ENCODE data around the gene MSI2. TPM values are rescaled to one million over a fixed set of nuclear protein-coding genes. Genes with fewer than 3 reads are reported as not detected.

Gene MSI2
- total and polyA plus RNA-seq, 2 donors (not counting 3 experiments of a cell fraction or from before 2014, with no cell fraction given) = 20.9 to 59.3 TPM

GRCh38 chr17:57234061-57234738 is 22.1 kb upstream of the MSI2 start:
- H3K36me3 ChIP-seq (ENCODE audit: control insufficient read depth in 2 of 2, extremely low read depth in 1 of 2, insufficient read depth in 2 of 2, low read length in 2 of 2) = no peaks in the 10 kb centered on the region
- DNase-seq (ENCODE audit: low read depth, low spot score) (no peak), FAIRE-seq (no peak)
- no peak overlapping the region for H3K9ac ChIP-seq (replicated peaks; ENCODE audit: extremely low read depth, insufficient read depth, low read length)
- no peaks in the 10 kb centered on the region for H3K9me1 ChIP-seq (replicated peaks; ENCODE audit: control insufficient read depth, extremely low read depth, insufficient read depth, low read length)
- H3K79me2 ChIP-seq (ENCODE audit: control insufficient read depth, insufficient read depth, low read length) = no peaks in the 10 kb centered on the region
- dilution Hi-C loops (cut with MboI; ENCODE audit: extremely low pct_ligation_motif_present, low sequenced_read_pairs) (no loop called here), intact Hi-C loops (cut with micrococcal nuclease) (no loop called here)
- H3K27ac ChIP-seq (ENCODE audit: insufficient read depth, low read depth, low read length) = no peak overlapping the region
- no peaks in the 10 kb centered on the region for H4K20me1 ChIP-seq (replicated peaks; ENCODE audit: control insufficient read depth, extremely low read depth, insufficient read depth, low read length)
- CTCF ChIA-PET = interaction anchor here (0.6 to 1.7 kb wide), 4 partner anchors 8 to 438 kb away, joined by 3 to 15 read pairs (median 5); no protein-coding TSS in a partner anchor
- POLR2A ChIA-PET = no interaction called here
- H3K27me3 ChIP-seq (ENCODE audit: control insufficient read depth in 2 of 2, insufficient read depth in 2 of 2, low read length in 2 of 2) = peaks cover 4 to 10% of the 10 kb centered on the region in 2 experiments
- TF ChIP-seq MYC (IDR thresholded peaks at IDR 0.05; ENCODE audit: low read depth, low read length) (no peak), POLR2AphosphoS5 (IDR thresholded peaks at IDR 0.05; ENCODE audit: insufficient read depth, low read depth, low read length) (no peak), GATA2 (IDR thresholded peaks at IDR 0.05; ENCODE audit: insufficient read depth, insufficient read length, low read depth, low read length) (no peak), JUN (IDR thresholded peaks at IDR 0.05; ENCODE audit: borderline replicate concordance, insufficient read depth, insufficient read length, low read depth) (no peak), EZH2 (IDR thresholded peaks at IDR 0.05; ENCODE audit: borderline replicate concordance, low read depth, low read length, severe bottlenecking) (no peak), FOS (IDR thresholded peaks at IDR 0.05; ENCODE audit: borderline replicate concordance, insufficient read depth, low read length) (no peak), POLR2A (IDR thresholded peaks at IDR 0.05; ENCODE audit: low read depth, low read length) (no peak)
- TF ChIP-seq, protein P1, sequence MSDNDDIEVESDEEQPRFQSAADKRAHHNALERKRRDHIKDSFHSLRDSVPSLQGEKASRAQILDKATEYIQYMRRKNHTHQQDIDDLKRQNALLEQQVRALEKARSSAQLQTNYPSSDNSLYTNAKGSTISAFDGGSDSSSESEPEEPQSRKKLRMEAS (IDR thresholded peaks at IDR 0.05; ENCODE audit: insufficient read depth, insufficient read length) = no peak
- no TSS peak for BruUV-seq (replicated peaks)
- H3K4me3 ChIP-seq (replicated peaks in 1 of 3; ENCODE audit: insufficient read depth in 1 of 3, low read depth in 1 of 3, low read length in 3 of 3) = no peak overlapping the region
- H3K9me3 ChIP-seq (replicated peaks; ENCODE audit: control insufficient read depth, insufficient read depth, low read length) = no peaks in the 10 kb centered on the region
- no peak overlapping the region for H2AFZ ChIP-seq (ENCODE audit: low read depth, low read length)
- no peaks in the 10 kb centered on the region for H3K4me1 ChIP-seq (ENCODE audit: control insufficient read depth, extremely low read depth, insufficient read depth, low read length)
- no peak overlapping the region for H3K4me2 ChIP-seq (ENCODE audit: insufficient read depth, low read length)

Measured in endothelial cell of umbilical vein (primary cell).